SK-N-MC (cell line): Measurements from ENCODE around the gene NEK6.
A peak's percentile ranks its signal among the peaks of the same experiment; 100 is the strongest.

Experiments used
- DNase-seq: peaks from one replicate; pipeline ENCODE4 v3.0.0-alpha.2; 2011; ENCODE audit warnings: low read depth, low spot score
- H3K27ac ChIP-seq: fragments of 200-600 bp; sonication (generic); 2 replicates; pipeline ENCODE4 v1.5.1; 2016; ENCODE audit warnings: mixed run types
- H3K36me3 ChIP-seq: fragments of 200-600 bp; sonication (generic); 2 replicates; pipeline ENCODE4 v1.6.1; 2017; ENCODE audit warnings: antibody characterized with exemption, low read length, mixed read lengths; ENCODE audit not compliant: insufficient read depth
- H3K4me3 ChIP-seq: fragments of 200-600 bp; sonication (generic); 2 replicates; pipeline ENCODE4 v1.5.1; 2016
- H3K9ac ChIP-seq: fragments of 200-600 bp; sonication (generic); 2 replicates; pipeline ENCODE4 v1.8.0; 2017; ENCODE audit warnings: mixed run types, mixed read lengths; ENCODE audit not compliant: insufficient read length
- H3K9me3 ChIP-seq: fragments of 200-600 bp; sonication (generic); 2 replicates; pipeline ENCODE4 v1.6.1; 2017; ENCODE audit warnings: low read depth, mild to moderate bottlenecking, antibody characterized with exemption, low read length, moderate library complexity, mixed read lengths
- EZH2 ChIP-seq: fragments of 200-600 bp; sonication (generic); IDR thresholded peaks from one replicate; pipeline ENCODE4 v1.6.1; 2017; ENCODE audit warnings: antibody characterized with exemption
- FOXP2 ChIP-seq: optimal IDR thresholded peaks from 2 replicates; pipeline ENCODE3; 2011; ENCODE audit warnings: mild to moderate bottlenecking, moderate library complexity; ENCODE audit not compliant: insufficient read depth; ENCODE audit errors: extremely low read length, control extremely low read depth
- POLR2AphosphoS5 ChIP-seq: IDR thresholded peaks from 2 replicates; pipeline ENCODE4 v1.6.1; 2012; ENCODE audit warnings: mild to moderate bottlenecking, low read depth, low read length, borderline replicate concordance

The NEK6 gene

GRCh38 chr9:124348363-124348762 is 90.6 kb downstream of the NEK6 start:
- Histone ChIP-seq H3K4me3 (no peak overlapping the region), H3K27ac (no peak overlapping the region), H3K9me3 (no peaks in the 10 kb centered on the region), H3K9ac (no peak overlapping the region), H3K36me3 (peaks cover 50% of the 10 kb centered on the region)
- no peak for DNase-seq
- no peak for TF ChIP-seq EZH2
- no peak for TF ChIP-seq POLR2AphosphoS5
- no peak for TF ChIP-seq FOXP2

- Histone ChIP-seq H3K36me3 (peaks cover 54% of the 10 kb centered on the region), H3K9ac (no peak overlapping the region), H3K4me3 (no peak overlapping the region), H3K9me3 (no peaks in the 10 kb centered on the region), H3K27ac (no peak overlapping the region)
- TF ChIP-seq POLR2AphosphoS5 (no peak), FOXP2 (no peak), EZH2 (no peak)
- no peak for DNase-seq
These were observed 91.1 kb downstream of the NEK6 start for GRCh38 chr9:124348831-124349230.

GRCh38 chr9:124349267-124349666 is 91.5 kb downstream of the NEK6 start:
- DNase-seq, result no peak
- H3K36me3 ChIP-seq, result peaks cover 58% of the 10 kb centered on the region

GRCh38 chr9:124349675-124350493 is 92.1 kb downstream of the NEK6 start:
- TF ChIP-seq POLR2AphosphoS5 (no peak), FOXP2 (no peak), EZH2 (no peak)
- Histone ChIP-seq H3K9me3 (no peaks in the 10 kb centered on the region), H3K4me3 (no peak overlapping the region), H3K9ac (no peak overlapping the region), H3K36me3 (peaks cover 59% of the 10 kb centered on the region), H3K27ac (no peak overlapping the region)
- DNase-seq, result no peak

More at GRCh38 chr9:124349267-124349666, 91.5 kb downstream of the NEK6 start:
- Histone ChIP-seq H3K9me3 (no peaks in the 10 kb centered on the region), H3K4me3 (no peak overlapping the region), H3K27ac (no peak overlapping the region), H3K9ac (no peak overlapping the region)
- TF ChIP-seq EZH2 (no peak), FOXP2 (no peak), POLR2AphosphoS5 (no peak)

GRCh38 chr9:124350494-124351263 is 92.9 kb downstream of the NEK6 start:
- peaks cover 62% of the 10 kb centered on the region for H3K36me3 ChIP-seq
- TF ChIP-seq POLR2AphosphoS5, result no peak
- no peak for TF ChIP-seq FOXP2
- no peak for TF ChIP-seq EZH2
- no peaks in the 10 kb centered on the region for H3K9me3 ChIP-seq
- no peak overlapping the region for H3K27ac ChIP-seq
- H3K4me3 ChIP-seq, result no peak overlapping the region
- no peak for DNase-seq
- no peak overlapping the region for H3K9ac ChIP-seq

- H3K9me3 ChIP-seq, result no peaks in the 10 kb centered on the region
- no peak overlapping the region for H3K9ac ChIP-seq
- TF ChIP-seq POLR2AphosphoS5 (no peak), FOXP2 (no peak), EZH2 (no peak)
- no peak for DNase-seq
- peak overlapping the region; percentile 25; the same call in 1 of the 2 replicates for H3K27ac ChIP-seq
- no peak overlapping the region for H3K4me3 ChIP-seq
- peaks cover 70% of the 10 kb centered on the region for H3K36me3 ChIP-seq
These were observed 94.1 kb downstream of the NEK6 start for GRCh38 chr9:124351672-124352468.

GRCh38 chr9:124352616-124353015 is 94.9 kb downstream of the NEK6 start:
- no peak overlapping the region for H3K4me3 ChIP-seq
- H3K36me3 ChIP-seq, result peaks cover 76% of the 10 kb centered on the region
- no peak for DNase-seq
- no peak for TF ChIP-seq FOXP2
- no peak for TF ChIP-seq EZH2
- no peak for TF ChIP-seq POLR2AphosphoS5
- no peak overlapping the region for H3K9ac ChIP-seq
- H3K27ac ChIP-seq, result peak overlapping the region; percentile 25; the same call in 1 of the 2 replicates
- H3K9me3 ChIP-seq, result no peaks in the 10 kb centered on the region

GRCh38 chr9:124353166-124353768 is 95.5 kb downstream of the NEK6 start:
- H3K36me3 ChIP-seq, result peaks cover 74% of the 10 kb centered on the region

More at GRCh38 chr9:124353166-124353768, 95.5 kb downstream of the NEK6 start:
- TF ChIP-seq POLR2AphosphoS5 (no peak), FOXP2 (no peak), EZH2 (no peak)
- Histone ChIP-seq H3K9ac (no peak overlapping the region), H3K4me3 (no peak overlapping the region), H3K9me3 (no peaks in the 10 kb centered on the region), H3K27ac (no peak overlapping the region)
- no peak for DNase-seq
